Inflammatory macrophage treated with lipopolysaccharide for 1 hour (primary cell): ENCODE data around the gene OR11H12.
"Not testable (repeated sequence)": the region's sequence is repeated elsewhere in the genome, so short reads cannot be mapped to it uniquely, and the experiment has no call there.

Experiments used
- DNase-seq, 2 donors: peaks; one replicate each; pipeline ENCODE4 v3.0.0-alpha.2; 2020 to 2022

OR11H12 gene

GRCh38 chr14:18600817-18601216, at the start of gene OR11H12:
Gene OR11H12 (plus strand): TSS chr14:18601117. CDS start chr14:18601117, 0 bp downstream.
- DNase-seq, result not testable (repeated sequence)

GRCh38 chr14:18582908-18583307, 18.0 kb upstream of the OR11H12 start:
- DNase-seq, result not testable (repeated sequence)

- not testable (repeated sequence) for DNase-seq
Measured at GRCh38 chr14:18626610-18627213, 25.8 kb downstream of the OR11H12 start.

- not testable (repeated sequence) for DNase-seq
Measured at GRCh38 chr14:18636066-18636465, 35.1 kb downstream of the OR11H12 start.

- DNase-seq, result not testable (repeated sequence)
Measured at GRCh38 chr14:18638032-18638431, 37.1 kb downstream of the OR11H12 start.

GRCh38 chr14:18638785-18639184, 37.9 kb downstream of the OR11H12 start:
- not testable (repeated sequence) for DNase-seq

- DNase-seq, result not testable (repeated sequence)
Measured at GRCh38 chr14:18646075-18646730, 45.3 kb downstream of the OR11H12 start.
